Neural progenitor cell (in vitro differentiated cells): ENCODE measurements around the gene KLHL10.

ENCODE experiments used
- EZH2 ChIP-seq: fragments of 200-600 bp; sonication (generic); IDR thresholded peaks from 2 replicates; pipeline ENCODE4 v1.6.1; 2017; ENCODE audit warnings: antibody characterized with exemption, mild to moderate bottlenecking, moderate library complexity
- TF ChIP-seq, protein P1 (sequence below): fragments of 200-600 bp; sonication (generic); IDR thresholded peaks from 2 replicates; pipeline ENCODE4 v1.5.1; 2017; ENCODE audit warnings: antibody characterized with exemption, mild to moderate bottlenecking

DNA sequence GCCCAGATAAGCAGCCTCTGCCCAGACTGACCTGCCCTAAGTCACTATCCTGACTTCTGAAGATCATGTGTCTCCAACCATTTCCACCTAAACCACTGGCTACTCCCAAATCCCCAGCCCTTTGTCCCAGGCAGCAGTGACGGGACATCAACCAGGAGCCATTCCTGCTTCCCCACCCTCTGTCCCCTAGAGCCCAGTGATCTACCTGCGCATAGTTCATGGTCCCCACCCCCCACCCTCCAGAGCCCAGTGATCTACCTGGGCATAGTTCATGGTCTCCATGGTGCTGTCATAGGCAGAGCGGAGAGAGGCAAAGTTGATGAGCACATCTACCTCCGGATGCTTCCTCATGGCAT, 54.4 kb downstream of the KLHL10 start:
- TF ChIP-seq, protein P1, sequence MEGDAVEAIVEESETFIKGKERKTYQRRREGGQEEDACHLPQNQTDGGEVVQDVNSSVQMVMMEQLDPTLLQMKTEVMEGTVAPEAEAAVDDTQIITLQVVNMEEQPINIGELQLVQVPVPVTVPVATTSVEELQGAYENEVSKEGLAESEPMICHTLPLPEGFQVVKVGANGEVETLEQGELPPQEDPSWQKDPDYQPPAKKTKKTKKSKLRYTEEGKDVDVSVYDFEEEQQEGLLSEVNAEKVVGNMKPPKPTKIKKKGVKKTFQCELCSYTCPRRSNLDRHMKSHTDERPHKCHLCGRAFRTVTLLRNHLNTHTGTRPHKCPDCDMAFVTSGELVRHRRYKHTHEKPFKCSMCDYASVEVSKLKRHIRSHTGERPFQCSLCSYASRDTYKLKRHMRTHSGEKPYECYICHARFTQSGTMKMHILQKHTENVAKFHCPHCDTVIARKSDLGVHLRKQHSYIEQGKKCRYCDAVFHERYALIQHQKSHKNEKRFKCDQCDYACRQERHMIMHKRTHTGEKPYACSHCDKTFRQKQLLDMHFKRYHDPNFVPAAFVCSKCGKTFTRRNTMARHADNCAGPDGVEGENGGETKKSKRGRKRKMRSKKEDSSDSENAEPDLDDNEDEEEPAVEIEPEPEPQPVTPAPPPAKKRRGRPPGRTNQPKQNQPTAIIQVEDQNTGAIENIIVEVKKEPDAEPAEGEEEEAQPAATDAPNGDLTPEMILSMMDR = no peak
- no peak for TF ChIP-seq EZH2
